NCI-H1436 treated with DMSO at 0.1 percent for 48 hours (cell line): Measurements from ENCODE around the gene HIVEP3.

Experiments
- DNase-seq: peaks from one replicate; lab custom pipeline; 2025; lab: John Stamatoyannopoulos, UW

HIVEP3 gene

GRCh38 chr1:41874151-41874719, 44.5 kb downstream of the HIVEP3 start:
- no peak for DNase-seq

DNA sequence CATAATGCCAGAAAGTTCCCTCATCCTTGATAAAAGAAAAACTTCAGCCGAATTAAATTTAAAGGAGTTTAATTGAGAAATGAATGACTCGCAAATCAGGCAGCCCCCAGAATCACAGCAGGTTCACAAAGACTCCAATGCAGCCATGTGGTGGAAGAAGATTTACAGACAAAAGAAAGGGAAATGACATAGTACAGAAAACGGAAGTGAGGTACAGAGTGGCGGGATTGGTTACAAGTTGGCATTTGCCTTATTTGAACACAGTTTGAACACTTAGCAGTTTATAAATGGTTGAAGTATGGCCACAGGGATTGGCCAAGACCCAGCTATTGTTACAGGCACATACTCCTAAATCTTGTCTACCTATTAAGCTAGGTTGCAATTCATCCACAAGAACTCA, 46.6 kb downstream of the HIVEP3 start:
- DNase-seq = no peak

DNA sequence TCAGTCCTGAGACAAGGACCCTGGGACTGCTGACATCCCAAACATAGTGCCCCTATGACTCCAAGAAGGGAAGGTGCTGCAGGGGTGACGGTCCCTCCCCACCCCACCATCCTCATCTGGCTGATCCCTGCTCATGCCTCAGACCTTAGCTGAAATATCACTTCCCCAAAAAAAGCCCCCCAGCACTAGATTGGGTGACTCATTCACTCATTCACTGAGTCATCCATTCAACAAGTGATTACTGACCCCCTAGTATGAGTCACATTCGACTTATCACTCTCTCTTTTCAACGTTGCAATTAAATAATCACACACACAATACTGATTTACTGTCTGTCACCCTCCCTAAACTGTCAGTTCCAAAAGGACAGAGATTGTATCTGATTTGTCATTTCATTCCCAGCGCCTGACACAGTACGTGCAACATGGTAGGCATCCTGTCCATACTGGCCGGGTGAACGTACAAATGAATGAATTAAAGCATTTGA, 48.6 kb downstream of the HIVEP3 start:
- DNase-seq = no peak

DNA sequence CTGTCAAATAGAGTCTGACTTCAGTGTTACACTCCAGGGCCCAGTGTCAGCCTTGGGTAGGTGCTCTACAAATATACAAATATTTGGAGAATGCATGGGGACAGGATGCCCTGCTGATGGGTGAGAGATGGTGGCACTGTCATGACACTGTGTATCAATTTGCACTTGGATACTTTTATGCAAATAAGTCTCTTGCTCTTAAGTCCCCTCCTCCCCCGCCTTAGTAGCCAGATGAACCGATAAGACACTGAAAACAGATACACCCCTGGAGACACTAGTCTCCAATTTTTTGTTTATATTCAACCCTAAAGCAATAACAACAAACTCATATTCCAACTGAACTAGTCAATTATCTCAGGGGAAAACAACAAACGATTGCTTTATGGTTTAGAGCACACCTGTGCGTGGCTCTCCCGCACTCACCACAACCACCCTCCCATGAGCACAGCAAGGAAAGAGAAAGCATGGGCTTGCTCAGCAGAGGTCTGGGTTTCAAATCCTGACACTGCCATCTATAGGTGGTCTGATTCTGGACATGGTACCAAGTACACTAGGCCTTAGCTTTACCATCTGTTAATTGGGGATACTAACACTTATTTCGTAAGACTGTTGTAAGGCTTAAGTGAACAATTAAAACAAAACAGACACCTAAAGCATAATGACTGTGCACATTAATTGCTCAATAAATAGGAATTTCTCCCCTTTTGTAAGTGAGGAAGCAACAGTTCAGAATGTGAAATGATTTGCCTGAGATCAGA, 50.3 kb downstream of the HIVEP3 start:
- no peak for DNase-seq

DNA sequence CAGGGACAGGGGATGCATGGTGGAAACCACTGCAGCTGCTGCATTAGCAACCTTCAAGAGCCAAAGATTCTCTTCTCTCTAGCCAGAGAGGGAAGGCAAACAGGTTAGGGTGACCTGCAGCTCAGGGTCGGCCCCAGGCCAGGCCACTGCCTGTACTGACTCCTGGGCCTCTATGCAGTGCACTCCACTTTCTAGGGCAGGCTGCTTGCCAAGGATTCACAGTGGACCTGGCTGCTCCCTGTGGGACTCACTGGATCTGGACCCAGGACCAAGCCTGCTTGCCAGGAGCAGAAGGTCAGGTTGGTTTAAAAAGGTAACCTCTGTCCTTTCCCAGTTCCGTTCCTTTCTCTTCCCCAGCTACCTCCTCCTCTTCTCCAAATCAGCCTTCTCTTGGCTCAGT, 52.4 kb downstream of the HIVEP3 start:
- no peak for DNase-seq

GRCh38 chr1:41864471-41865040, 54.2 kb downstream of the HIVEP3 start:
- no peak for DNase-seq

DNA sequence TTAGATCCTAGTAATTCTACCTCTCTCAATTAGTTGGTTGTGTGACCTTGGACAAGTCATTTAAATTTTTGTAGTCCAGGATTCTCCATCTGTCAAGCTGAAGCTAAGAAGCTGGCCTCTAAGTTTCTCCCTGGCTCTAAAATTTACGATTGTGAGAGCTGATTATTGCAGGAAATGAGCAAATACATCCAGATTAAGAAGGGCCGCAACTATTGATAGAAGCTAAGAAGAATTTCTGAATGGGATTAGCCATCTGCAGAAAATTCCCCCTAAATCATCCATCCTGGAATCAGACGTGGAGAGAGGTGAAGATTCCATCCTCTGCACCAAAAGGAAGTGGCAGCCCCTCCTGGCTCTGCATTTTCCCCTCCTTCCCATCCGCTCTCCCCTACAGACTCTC, 55.0 kb downstream of the HIVEP3 start:
- no peak for DNase-seq

- no peak for DNase-seq
These were observed 56.1 kb downstream of the HIVEP3 start for GRCh38 chr1:41862384-41863221.

DNA sequence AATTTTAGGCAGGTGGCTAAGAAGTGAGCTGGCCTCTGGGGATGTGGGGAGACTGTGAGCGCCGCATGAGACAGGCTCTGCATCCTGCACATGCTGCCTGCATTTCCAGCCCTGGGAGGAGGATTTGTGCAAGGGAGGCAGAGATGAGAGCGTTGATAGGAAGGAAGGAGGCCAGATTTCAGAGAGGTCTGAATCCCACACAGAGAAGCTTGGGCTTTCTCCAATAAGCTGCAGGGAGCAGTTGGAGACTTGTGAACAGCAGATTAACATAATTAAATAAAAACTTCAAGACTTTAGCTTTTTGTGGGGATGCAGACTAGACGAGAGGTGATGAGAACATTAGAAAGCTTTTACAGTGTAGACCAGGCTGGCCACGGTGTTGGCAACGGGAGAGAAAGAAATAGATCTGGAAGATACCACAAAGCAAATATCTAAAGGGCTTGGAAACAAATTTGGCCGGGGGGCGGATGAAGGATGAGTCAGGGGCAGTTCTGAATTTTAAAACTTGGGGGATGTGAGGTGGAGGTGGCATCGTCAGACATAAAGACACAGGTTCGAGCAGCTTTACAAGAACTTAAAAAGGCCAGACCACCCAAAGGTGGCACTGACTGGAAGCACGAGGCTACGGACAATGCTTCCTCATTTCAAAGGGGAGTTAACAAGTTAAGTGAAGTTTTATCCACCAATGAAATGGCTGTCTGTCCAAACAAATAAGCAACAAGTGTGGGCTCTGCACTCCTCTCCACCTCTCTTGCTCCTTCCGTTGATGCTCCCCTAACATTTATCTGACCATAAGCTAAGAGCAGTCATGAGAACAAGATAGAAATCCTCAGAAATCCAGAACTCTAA, 57.0 kb downstream of the HIVEP3 start:
- DNase-seq = no peak

DNA sequence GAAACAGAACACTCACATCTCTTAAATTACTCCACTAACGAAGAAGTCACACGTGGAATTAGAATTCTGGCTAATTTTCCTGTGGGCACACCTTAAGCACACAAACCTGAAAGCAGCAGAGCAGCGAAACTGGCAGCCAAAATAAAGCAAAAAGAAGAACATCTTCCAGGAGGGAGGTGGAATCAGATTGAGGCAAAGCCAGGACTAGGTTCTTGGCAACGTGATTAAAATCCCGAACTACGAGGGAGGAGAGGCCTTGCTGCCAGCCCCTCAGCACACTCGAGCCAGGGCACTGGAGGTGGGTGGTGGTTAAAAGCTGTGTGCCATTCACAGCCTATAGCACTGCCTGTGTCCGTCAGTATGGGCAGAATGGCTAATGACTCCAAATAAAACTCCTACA, 58.0 kb downstream of the HIVEP3 start:
- DNase-seq = no peak

- DNase-seq = no peak
These were observed 58.5 kb downstream of the HIVEP3 start for GRCh38 chr1:41860214-41860613.

- DNase-seq = no peak
These were observed 59.0 kb downstream of the HIVEP3 start for GRCh38 chr1:41859686-41860085.

DNA sequence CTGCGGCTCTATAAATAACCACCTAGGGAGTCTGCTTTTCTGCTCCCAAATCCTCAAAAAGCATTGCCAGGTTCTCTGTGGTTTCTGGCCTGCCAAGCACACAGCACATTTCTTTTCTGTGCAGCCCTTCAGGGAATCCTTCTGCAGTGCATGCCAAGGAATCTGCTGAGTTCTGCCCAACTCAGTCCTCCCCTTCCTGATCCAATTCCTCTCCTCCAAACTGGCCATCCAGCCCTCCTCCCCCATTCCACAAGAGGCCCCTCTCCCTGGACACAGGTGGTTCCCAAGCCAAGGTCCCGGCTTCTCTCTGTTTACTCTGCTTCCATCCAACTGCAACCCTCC, 61.8 kb downstream of the HIVEP3 start:
- DNase-seq = no peak

DNA sequence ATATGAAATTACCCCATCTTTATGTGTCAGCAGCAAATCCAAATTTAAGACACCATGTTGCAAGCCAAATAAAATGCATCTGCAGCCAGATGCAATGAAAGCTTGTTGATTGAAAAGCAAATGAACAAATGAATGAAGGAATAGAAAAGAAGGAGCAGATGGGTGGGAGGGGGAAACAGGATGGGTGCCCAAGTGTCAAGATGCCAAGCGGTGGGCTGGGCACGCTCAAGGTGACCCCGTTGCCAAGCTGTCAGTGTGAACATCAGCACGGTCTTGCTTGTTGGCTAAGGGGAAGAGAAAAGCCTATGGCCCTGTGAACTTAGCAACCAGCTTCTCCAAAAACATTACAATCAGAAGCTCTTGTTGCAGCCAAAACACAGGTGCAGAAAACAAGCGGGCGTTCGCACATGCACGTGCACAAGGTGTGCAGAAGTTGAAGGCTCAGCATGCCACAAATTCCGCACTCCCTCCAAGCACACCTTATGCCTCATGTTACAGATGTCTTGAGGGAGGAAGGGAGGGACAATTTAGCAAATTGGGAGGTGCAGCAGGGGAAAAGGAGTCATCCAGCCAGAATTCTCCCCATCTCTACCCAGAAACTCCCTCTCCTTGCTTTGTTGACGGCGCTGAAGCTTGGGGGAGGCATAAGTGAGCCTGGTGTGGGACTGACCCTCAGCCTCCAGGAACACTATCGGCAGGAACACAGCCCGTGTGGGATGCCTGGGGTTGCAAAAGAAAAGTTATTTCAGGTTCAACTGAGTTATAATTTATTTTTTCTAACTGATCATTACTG, 62.4 kb downstream of the HIVEP3 start:
- no peak for DNase-seq

- no peak for DNase-seq
These were observed 63.0 kb downstream of the HIVEP3 start for GRCh38 chr1:41855713-41856112.

DNA sequence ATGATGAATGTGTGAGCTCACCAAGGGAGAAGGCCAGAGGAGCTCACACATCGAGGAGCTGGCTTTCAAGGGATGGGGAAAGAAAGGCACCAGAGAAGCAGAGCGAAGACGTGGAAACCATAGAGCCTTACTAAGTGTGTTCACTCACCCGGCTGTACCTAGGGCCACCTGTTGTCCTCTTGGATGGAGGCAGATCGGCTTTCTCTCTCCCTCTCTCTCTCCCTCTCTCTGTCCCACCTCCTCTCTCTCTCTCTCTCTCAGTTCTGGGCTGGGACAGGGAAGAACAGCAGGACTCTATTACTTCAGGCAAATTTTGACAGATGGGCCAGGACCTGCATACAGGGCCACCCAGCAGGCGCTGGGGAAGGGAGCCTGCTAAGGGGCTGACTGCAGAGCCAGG, 64.8 kb downstream of the HIVEP3 start:
- DNase-seq = no peak

DNA sequence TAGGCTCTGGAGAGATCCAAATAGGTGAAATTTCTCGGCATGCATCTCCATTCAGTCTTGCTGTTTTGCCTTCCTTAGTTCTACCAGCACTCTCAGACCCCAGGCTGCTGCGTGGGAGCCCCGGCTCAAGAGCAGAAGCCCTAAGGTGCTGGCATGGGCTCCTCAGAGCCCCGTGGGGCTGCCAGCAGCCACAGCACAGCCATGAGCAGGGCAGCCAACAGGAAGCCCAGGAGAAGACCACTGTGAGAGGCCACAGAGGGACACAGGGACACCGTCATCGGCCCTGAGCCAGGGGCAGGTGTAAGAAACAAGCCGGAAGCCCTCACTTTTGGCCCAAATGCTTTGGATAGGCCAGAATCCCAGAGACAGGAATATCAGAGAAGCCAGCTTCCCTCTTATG, 66.6 kb downstream of the HIVEP3 start:
- DNase-seq = no peak

- DNase-seq = no peak
These were observed 67.1 kb downstream of the HIVEP3 start for GRCh38 chr1:41851589-41851988.

DNA sequence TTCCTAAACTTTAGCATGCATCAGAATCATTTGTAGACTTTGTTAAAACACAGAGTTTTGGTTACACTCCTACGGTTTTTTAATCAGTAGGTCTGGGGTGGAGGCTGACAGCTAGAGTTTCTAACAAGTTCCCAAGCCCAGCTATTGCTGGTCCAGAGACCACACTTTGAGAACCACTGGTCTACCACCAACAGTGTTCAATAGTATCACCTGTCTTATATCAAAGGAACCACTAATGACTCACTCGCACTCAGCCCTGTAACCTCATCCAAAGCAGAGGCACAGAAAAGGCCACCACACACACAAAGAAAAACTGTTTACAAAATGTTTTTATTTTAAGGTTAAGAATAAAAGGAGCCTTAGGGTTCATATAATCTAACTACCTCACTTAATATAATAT, 68.7 kb downstream of the HIVEP3 start:
- DNase-seq = no peak

DNA sequence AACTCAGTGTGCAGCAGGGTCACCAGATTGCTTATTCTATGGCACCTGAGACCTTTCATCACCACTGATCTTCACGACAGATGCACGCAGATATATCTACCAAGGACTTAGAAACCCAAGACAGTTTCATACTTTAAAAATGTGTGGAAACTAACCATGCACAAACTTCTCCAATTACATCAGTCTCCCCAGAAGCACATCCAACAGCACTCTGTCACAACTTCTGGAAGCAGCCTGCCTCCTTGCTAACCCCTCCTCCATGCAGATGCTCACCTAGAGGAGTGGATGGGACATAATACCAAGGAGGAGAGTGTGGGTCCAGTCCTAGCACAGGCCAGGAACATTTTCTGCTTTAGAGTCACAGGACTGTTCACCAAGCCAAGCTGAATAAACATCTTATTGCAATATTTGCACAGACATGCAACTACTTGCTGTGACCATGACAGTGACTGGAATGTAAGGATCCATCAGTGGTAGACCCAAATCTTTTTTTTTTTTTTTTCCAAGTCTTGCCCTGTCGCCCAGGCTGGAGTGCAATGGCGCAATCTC, 69.4 kb downstream of the HIVEP3 start:
- DNase-seq = no peak
